HUES64 (cell line): Measurements from ENCODE around the gene SLC27A4.
A peak's percentile ranks its signal among the peaks of the same experiment; 100 is the strongest.
"Not testable (repeated sequence)": the region's sequence is repeated elsewhere in the genome, so short reads cannot be mapped to it uniquely, and the experiment has no call there.

ENCODE experiments used
- H3K27ac ChIP-seq: 2 replicates; pipeline ENCODE4 v1.7.0; 2013; ENCODE audit warnings: low read depth, low read length, inconsistent platforms
- H3K27me3 ChIP-seq: 2 replicates; pipeline ENCODE4 v1.6.1; 2013; ENCODE audit warnings: mild to moderate bottlenecking, low read length; ENCODE audit not compliant: insufficient read depth
- H3K36me3 ChIP-seq: 2 replicates; pipeline ENCODE4 v1.6.1; 2013; ENCODE audit warnings: mild to moderate bottlenecking, low read length; ENCODE audit not compliant: insufficient read depth
- H3K4me1 ChIP-seq: 2 replicates; pipeline ENCODE4 v1.6.1; 2013; ENCODE audit warnings: mild to moderate bottlenecking, low read length, moderate library complexity; ENCODE audit not compliant: insufficient read depth
- H3K4me3 ChIP-seq: 2 replicates; pipeline ENCODE4 v1.5.1; 2013; ENCODE audit warnings: mild to moderate bottlenecking, low read length, moderate library complexity
- H3K9ac ChIP-seq: 2 replicates; pipeline ENCODE4 v1.6.1; 2013; ENCODE audit warnings: mild to moderate bottlenecking, low read depth, low read length
- H3K9me3 ChIP-seq: 2 replicates; pipeline ENCODE4 v1.6.1; 2013; ENCODE audit warnings: low read depth, low read length; ENCODE audit not compliant: insufficient read depth
- WGBS: fragments of 150-250, 120-280 bp; methylation state at CpG from one replicate; pipeline ENCODE4 v1.1.7; 2013; ENCODE audit warnings: missing lambda C conversion rate; 5-methylcytosine and 5-hydroxymethylcytosine counted together

Gene SLC27A4

DNA sequence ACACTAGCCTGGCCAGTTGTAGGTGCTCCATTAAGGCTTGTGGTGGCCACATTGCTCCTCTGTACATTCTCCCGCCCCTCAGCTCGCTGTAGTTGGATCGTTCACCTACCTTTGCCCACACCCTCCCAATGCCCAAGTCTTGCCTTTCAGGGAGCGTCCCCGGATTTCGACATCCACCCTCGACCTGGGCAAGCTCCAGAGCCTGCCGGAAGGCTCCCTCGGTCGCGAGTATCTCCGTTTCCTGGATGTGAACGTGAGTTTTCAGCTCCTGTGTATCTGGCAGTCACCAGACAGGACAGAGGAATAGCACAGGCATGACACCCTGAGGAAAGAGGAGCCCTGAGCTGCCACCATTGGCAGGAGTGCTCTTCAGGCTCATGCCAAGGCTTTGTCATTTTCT lies 14.7 kb upstream of the SLC27A4 start:
- no peak overlapping the region for H3K9ac ChIP-seq
- H3K27me3 ChIP-seq: no peaks in the 10 kb centered on the region
- H3K27ac ChIP-seq: no peak overlapping the region
- no peaks in the 10 kb centered on the region for H3K9me3 ChIP-seq
- peaks cover 6% of the 10 kb centered on the region; the same call in 1 of the 2 replicates for H3K4me1 ChIP-seq
- no peak overlapping the region for H3K4me3 ChIP-seq
- peaks cover 46% of the 10 kb centered on the region for H3K36me3 ChIP-seq
- WGBS: 94% methylated on average over 13 of the region's 13 CpGs

- no peaks in the 10 kb centered on the region for H3K9me3 ChIP-seq
- H3K4me1 ChIP-seq: no peaks in the 10 kb centered on the region
- 94% methylated on average over 11 of the region's 11 CpGs for WGBS
- H3K27me3 ChIP-seq: no peaks in the 10 kb centered on the region
- peaks cover 17% of the 10 kb centered on the region for H3K36me3 ChIP-seq
- no peak overlapping the region for H3K4me3 ChIP-seq
- H3K27ac ChIP-seq: no peak overlapping the region
- H3K9ac ChIP-seq: no peak overlapping the region
These were observed 6.9 kb upstream of the SLC27A4 start for GRCh38 chr9:128333451-128333869.

DNA sequence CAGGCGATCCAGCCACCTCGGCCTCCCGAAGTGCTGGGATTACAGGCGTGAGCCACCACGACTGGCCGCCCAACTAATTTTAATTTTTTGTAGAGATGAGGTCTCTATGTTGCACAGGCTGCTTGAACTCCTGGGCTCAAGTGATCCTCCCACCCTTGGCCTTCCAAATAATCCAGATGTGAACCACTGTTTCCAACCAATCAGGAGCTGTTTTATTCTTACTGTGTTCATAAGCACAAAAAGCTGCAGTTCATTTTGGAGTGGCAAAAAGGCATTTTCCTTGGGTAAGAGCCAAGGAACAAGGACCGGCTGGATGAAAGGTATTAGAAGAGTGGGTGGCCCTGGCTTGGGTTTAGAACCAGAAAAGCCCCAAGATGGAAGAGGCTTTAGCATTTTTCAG lies 5.2 kb upstream of the SLC27A4 start:
- H3K36me3 ChIP-seq: peaks cover 9% of the 10 kb centered on the region
- WGBS: 94% methylated on average over 7 of the region's 7 CpGs

DNA sequence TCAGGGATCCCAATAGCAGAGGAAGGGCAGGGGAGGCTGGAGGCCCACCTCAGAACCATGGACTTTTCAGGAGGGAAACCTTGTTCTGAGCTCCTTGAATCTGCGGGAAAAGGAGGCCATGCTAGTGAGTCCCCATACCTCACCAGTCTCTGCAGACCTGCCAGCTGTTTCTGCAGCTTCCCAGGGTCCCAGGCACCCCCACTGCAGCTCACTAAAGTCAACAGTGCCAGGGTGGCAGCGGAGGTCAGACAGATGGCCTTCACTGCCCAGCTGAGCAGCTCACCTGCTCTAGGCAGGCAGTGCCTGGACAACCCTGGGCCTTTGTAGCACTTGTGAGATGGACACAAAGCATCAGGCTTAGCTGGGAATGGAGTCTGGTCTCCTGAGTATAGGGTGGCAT lies 4.4 kb upstream of the SLC27A4 start:
- Histone ChIP-seq H3K9me3 (no peaks in the 10 kb centered on the region), H3K4me3 (no peak overlapping the region), H3K36me3 (peaks cover 9% of the 10 kb centered on the region), H3K27me3 (no peaks in the 10 kb centered on the region), H3K9ac (no peak overlapping the region), H3K4me1 (no peaks in the 10 kb centered on the region), H3K27ac (no peak overlapping the region)
- 93% methylated on average over 2 of the region's 2 CpGs for WGBS

More for the DNA sequence above, 5.2 kb upstream of the SLC27A4 start:
- no peaks in the 10 kb centered on the region for H3K4me1 ChIP-seq
- no peaks in the 10 kb centered on the region for H3K27me3 ChIP-seq
- no peak overlapping the region for H3K9ac ChIP-seq
- H3K4me3 ChIP-seq: no peak overlapping the region
- no peaks in the 10 kb centered on the region for H3K9me3 ChIP-seq
- H3K27ac ChIP-seq: no peak overlapping the region

DNA sequence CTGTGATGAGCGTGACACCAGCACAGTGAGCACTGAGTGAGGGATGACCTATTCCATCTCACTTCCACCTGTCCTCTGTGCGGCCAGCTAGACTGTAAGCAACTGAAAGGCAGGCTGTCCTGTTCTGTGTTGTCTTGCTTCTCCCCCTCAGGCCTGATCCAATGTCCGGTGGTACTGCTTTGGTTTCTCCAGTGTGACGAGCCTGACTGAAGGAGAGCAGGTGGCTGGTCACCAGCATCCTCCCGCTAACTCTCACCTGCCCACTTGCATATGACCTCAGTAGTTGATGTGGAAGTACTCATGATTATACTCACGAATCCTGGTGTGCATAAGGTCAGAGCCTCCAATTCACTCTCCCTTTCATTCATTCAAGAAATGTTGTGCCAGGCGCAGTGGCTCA lies 2.4 kb upstream of the SLC27A4 start:
- Histone ChIP-seq H3K4me1 (no peaks in the 10 kb centered on the region), H3K9ac (no peak overlapping the region), H3K4me3 (no peak overlapping the region), H3K9me3 (no peaks in the 10 kb centered on the region), H3K27ac (no peak overlapping the region), H3K27me3 (no peaks in the 10 kb centered on the region), H3K36me3 (no peaks in the 10 kb centered on the region; the same call in 1 of the 2 replicates)
- WGBS: 95% methylated on average over 7 of the region's 7 CpGs

- H3K4me1 ChIP-seq, H3K27ac ChIP-seq, H3K9ac ChIP-seq, H3K27me3 ChIP-seq, H3K36me3 ChIP-seq, H3K9me3 ChIP-seq, H3K4me3 ChIP-seq: not testable (repeated sequence)
- WGBS: 89% methylated on average over 14 of the region's 15 CpGs
These were observed 1.3 kb upstream of the SLC27A4 start for GRCh38 chr9:128338852-128339614.

DNA sequence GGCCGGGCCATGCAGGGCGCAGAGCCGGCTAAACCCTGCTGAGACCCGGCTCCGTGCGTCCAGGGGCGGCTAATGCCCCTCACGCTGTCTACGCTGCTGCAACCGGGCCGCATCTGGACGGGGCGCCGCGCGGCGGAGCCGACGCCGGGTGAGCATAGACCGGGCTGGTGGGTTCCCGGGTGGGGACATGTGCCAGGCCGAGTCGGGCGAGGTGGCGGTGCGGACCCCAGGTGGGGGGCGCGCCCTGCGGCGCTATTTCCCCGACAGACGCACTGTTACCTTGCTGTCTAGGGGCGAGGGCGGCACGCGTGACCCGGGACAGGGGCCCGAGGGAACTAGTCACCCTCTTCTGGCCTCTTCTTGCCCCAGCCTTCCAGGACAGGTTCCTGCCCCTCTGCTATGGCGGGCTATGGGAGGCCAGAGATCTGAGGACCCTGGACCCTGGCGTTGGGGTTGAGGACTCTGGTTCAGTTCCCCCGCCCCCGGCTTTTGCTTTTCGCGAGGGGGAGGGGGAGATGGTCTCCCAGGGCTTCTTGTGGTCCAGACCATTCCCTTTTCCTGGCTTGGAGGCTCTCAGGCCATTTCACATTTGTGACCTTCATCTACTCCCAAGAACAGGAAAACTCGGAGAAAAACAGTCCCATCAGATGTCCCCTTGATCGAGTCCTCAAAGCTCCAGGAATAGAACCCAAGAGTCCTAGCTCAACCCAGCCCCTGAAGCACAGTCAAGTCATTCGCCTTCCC lies 536 bp downstream of the SLC27A4 start:
- H3K4me1 ChIP-seq: no peaks in the 10 kb centered on the region
- peaks cover 18% of the 10 kb centered on the region for H3K36me3 ChIP-seq
- H3K9ac ChIP-seq: peak overlapping the region; percentile 23
- no peak overlapping the region for H3K27ac ChIP-seq
- peak overlapping the region; percentile 81 for H3K4me3 ChIP-seq
- no peaks in the 10 kb centered on the region for H3K9me3 ChIP-seq
- no peaks in the 10 kb centered on the region for H3K27me3 ChIP-seq
- 1% methylated on average over 47 of the region's 48 CpGs for WGBS

DNA sequence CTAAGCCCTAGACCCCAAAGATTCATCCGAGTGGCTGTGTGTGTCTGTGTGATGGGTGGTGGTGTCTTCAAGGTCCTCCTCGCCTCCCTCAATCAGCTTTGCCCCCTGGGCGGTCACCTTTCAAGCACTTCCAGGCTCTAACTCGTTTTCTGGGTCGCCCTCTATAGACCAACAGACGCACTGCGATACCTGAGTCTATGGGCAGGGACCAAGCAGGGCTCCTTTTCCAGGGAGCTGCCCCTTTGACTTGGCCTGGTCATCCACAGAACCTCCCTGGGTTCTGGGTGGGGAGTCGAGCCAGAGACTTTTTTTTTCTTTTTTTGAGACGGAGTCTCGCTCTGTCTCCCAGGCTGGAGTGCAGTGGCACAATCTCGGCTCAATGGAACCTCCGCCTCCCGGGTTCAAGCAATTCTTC lies 1.1 kb downstream of the SLC27A4 start:
- Histone ChIP-seq H3K4me1 (no peaks in the 10 kb centered on the region), H3K27ac (no peak overlapping the region), H3K9ac (no peak overlapping the region), H3K27me3 (no peaks in the 10 kb centered on the region), H3K36me3 (peaks cover 20% of the 10 kb centered on the region), H3K4me3 (peak overlapping the region; percentile 81), H3K9me3 (no peaks in the 10 kb centered on the region)
- WGBS: 35% methylated on average over 12 of the region's 13 CpGs

GRCh38 chr9:128342971-128343680 lies 2.8 kb downstream of the SLC27A4 start:
- Histone ChIP-seq H3K4me1 (no peaks in the 10 kb centered on the region), H3K27ac (no peak overlapping the region), H3K9ac (no peak overlapping the region), H3K4me3 (no peak overlapping the region), H3K9me3 (no peaks in the 10 kb centered on the region), H3K36me3 (peaks cover 30% of the 10 kb centered on the region), H3K27me3 (no peaks in the 10 kb centered on the region)
- 95% methylated on average over 8 of the region's 8 CpGs for WGBS

DNA sequence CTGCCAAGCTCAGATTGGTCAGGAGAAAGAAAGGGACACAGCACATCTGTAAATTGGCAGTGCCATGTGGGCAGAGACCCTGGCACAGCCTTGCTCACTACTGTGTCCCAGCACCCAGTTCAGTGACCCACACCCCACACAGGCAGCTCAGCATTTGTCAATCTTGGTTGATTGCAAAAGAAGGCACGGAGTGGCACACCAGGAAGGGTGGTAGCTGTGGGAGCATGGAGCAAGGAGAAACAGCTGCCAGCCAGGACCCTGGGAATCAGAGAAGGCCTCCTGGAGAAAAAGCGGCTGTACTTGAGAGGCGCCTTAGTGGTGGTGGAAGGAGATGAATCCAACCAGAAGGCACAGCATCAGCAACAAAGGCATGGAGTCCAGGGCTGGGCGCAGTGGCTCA lies 3.5 kb downstream of the SLC27A4 start:
- 93% methylated on average over 4 of the region's 4 CpGs for WGBS
- H3K4me3 ChIP-seq: no peak overlapping the region
- no peaks in the 10 kb centered on the region for H3K4me1 ChIP-seq
- peaks cover 37% of the 10 kb centered on the region for H3K36me3 ChIP-seq
- H3K27ac ChIP-seq: no peak overlapping the region
- H3K27me3 ChIP-seq: no peaks in the 10 kb centered on the region
- no peak overlapping the region for H3K9ac ChIP-seq
- H3K9me3 ChIP-seq: no peaks in the 10 kb centered on the region
